ENCODE measurements around the gene OPN1MW3. TPM values are rescaled to one million over a fixed set of nuclear protein-coding genes. Genes with fewer than 3 reads are reported as not detected.

OPN1MW3 gene
- total RNA-seq, 1 donor from 2014 or later, result not detected

DNA sequence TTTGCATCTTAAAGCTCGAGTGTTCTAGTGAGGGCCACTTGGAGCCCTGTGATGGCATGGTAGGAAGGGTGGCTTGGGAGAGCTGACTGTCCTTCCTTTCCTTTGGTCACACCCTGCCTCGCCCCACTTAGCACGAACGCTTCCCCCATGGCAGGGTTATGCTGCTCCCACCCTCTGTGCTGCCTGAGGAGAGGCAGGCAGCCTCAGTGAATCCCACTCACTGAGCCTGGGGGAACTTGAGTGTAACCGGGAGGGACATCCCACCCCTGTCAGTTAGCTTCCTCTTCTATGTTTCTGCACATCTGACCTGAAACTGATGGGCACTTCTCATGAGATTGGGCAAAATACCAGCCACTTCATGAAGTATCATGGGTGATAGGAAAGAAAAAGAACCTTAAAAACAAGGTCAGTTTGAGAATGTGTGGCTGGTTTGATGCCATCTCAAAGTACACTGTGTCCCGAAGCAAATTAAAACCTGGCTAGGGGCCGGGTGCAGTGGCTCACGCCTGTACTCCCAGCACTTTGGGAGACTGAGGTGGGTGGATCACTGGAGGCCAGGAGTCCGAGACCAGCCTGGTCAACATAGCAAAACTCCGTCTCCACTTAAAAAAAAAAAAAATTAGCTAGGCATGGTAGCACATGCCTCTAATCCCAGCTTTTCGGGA is 48.3 kb downstream of the OPN1MW3 start:
- Histone ChIP-seq H3K27ac (no peak overlapping the region), H3K4me1 (no peaks in the 10 kb centered on the region), H3K27me3 (no peaks in the 10 kb centered on the region), H3K9me3 (no peaks in the 10 kb centered on the region), H3K36me3 (no peaks in the 10 kb centered on the region), H3K4me3 (no peak overlapping the region)
- intact Hi-C loops (cut with DNase I), result no loop called here
- TF ChIP-seq POLR2A (IDR thresholded peaks at IDR 0.05), result no peak
- TF ChIP-seq POLR2AphosphoS5 (IDR thresholded peaks at IDR 0.05; ENCODE audit: insufficient read depth in 1 of 2, low read depth in 1 of 2), result no peak
- TF ChIP-seq, protein P1, sequence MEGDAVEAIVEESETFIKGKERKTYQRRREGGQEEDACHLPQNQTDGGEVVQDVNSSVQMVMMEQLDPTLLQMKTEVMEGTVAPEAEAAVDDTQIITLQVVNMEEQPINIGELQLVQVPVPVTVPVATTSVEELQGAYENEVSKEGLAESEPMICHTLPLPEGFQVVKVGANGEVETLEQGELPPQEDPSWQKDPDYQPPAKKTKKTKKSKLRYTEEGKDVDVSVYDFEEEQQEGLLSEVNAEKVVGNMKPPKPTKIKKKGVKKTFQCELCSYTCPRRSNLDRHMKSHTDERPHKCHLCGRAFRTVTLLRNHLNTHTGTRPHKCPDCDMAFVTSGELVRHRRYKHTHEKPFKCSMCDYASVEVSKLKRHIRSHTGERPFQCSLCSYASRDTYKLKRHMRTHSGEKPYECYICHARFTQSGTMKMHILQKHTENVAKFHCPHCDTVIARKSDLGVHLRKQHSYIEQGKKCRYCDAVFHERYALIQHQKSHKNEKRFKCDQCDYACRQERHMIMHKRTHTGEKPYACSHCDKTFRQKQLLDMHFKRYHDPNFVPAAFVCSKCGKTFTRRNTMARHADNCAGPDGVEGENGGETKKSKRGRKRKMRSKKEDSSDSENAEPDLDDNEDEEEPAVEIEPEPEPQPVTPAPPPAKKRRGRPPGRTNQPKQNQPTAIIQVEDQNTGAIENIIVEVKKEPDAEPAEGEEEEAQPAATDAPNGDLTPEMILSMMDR (IDR thresholded peaks at IDR 0.05), result no peak
- DNase-seq (ENCODE audit: extremely low spot score in 2 of 2), result no peak

DNA sequence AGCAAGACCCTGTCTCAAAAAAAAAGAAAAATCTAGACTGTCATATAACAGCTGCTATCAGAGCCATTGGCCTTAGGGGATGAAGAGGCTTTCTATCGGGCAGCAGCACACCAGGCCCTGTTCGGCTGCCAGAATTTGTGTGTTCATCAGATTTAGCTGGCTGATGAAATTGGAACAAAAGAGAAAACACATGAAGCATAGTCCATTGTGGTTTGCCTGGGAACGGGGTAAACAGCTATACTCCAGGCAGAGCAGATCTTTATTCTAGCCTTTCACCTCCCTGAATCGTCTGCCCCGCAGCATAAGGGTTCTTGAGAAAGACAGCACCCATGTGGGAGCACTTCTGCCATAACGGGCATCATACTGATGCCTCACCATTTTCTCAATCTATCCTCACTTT is 49.8 kb downstream of the OPN1MW3 start:
- H3K27ac ChIP-seq, result no peak overlapping the region
- H3K9me3 ChIP-seq, result no peaks in the 10 kb centered on the region
- intact Hi-C loops (cut with DNase I), result no loop called here
- no peaks in the 10 kb centered on the region for H3K27me3 ChIP-seq
- no peak overlapping the region for H3K4me3 ChIP-seq
- H3K36me3 ChIP-seq, result no peaks in the 10 kb centered on the region
- no peak for DNase-seq (ENCODE audit: extremely low spot score in 2 of 2)
- TF ChIP-seq, protein P1 (IDR thresholded peaks at IDR 0.05), result no peak
- no peak for TF ChIP-seq POLR2A (IDR thresholded peaks at IDR 0.05)
- no peak for TF ChIP-seq POLR2AphosphoS5 (IDR thresholded peaks at IDR 0.05; ENCODE audit: insufficient read depth in 1 of 2, low read depth in 1 of 2)
- no peaks in the 10 kb centered on the region for H3K4me1 ChIP-seq

DNA sequence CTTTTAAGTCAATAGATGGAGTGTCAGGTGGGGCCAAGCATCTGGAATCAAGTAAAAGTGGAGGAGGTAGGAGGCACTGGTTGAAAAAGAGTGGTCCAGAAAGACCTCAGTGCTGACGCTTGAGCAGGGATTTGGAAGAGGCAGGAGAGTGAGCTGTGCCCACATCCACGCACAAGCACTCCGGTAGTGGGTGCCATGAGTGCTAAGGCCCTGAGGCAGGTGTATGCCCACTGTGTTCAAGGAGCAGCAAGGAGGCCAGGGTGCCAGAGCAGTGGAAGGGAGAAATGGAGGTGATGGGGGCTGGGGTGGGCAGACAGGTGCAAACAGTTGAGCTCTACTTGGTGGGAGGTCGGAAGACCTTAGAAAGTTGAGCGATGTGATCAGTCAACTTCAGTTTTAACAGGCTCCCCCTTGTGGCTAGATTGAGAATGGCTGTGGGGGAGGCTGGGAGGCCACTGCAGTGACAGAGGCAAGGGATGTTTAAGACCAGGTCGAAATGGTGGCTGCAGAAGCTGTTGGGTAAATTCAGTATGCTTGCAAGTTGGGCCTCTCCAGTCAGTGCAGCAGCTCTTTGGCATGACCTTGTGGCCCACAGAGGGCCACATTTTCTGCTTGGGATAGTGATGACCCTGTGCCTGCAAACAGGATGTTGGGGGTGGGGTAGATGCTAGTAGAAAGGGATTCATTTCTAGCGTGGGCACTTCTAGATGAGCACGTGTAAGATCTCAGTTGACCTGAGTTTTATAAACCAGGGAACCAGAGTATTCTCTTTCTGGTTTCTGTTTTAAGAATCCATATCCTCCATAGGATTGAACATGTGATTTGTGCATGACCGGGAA is 50.9 kb downstream of the OPN1MW3 start:
- intact Hi-C loops (cut with DNase I), result no loop called here
- H3K27me3 ChIP-seq, result no peaks in the 10 kb centered on the region
- DNase-seq (ENCODE audit: extremely low spot score in 2 of 2), result no peak

DNA sequence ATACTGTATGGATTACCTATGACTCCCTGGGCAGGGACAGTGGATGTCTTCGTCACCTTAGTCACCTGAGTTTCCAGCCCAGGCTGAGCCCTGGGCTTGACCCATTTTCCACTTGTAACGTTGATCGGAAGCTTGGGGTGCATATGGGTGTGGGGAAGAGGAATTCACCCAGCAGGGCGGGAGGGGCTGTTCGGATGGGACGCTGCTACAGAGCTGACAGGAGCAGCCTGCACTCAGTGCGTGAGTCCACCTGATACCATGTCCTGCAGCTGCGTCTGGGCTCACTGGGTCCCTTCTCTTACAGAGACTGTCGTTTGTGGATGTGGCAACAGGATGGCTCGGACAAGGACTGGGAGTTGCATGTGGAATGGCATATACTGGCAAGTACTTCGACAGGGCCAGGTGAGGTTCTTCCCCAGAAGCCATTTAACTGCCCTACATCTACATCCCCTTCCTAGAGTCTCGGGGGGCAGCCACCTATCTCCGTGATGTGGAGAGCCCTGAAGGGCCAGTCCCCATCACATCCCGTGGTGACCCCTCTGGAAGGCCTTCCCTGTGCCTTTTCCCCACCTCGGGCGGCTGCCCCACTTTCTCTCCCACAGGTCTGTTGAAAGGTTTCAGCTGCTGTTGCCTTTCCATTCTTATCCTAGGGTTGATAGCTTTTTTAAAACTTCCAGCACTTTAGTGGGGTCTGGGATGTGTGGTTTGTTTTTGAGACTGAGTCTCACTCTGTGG is 51.8 kb downstream of the OPN1MW3 start:
- Histone ChIP-seq H3K4me3 (no peak overlapping the region), H3K4me1 (no peaks in the 10 kb centered on the region), H3K27ac (no peak overlapping the region), H3K36me3 (no peaks in the 10 kb centered on the region), H3K27me3 (no peaks in the 10 kb centered on the region), H3K9me3 (no peaks in the 10 kb centered on the region)
- DNase-seq (ENCODE audit: extremely low spot score in 2 of 2), result no peak
- no peak for TF ChIP-seq POLR2A (IDR thresholded peaks at IDR 0.05)
- TF ChIP-seq, protein P1 (IDR thresholded peaks at IDR 0.05), result no peak
- TF ChIP-seq POLR2AphosphoS5 (IDR thresholded peaks at IDR 0.05; ENCODE audit: insufficient read depth in 1 of 2, low read depth in 1 of 2), result no peak
- intact Hi-C loops (cut with DNase I), result no loop called here

More for the DNA sequence above, 50.9 kb downstream of the OPN1MW3 start:
- H3K36me3 ChIP-seq, result no peaks in the 10 kb centered on the region
- H3K4me3 ChIP-seq, result no peak overlapping the region
- no peaks in the 10 kb centered on the region for H3K4me1 ChIP-seq
- TF ChIP-seq POLR2AphosphoS5 (IDR thresholded peaks at IDR 0.05; ENCODE audit: insufficient read depth in 1 of 2, low read depth in 1 of 2), result no peak
- TF ChIP-seq, protein P1 (IDR thresholded peaks at IDR 0.05), result peak in 2 of 3 experiments; percentile 24 to 44
- TF ChIP-seq POLR2A (IDR thresholded peaks at IDR 0.05), result no peak
- H3K9me3 ChIP-seq, result no peaks in the 10 kb centered on the region
- H3K27ac ChIP-seq, result no peak overlapping the region
